ENCODE data around the gene ARIH1.
"Not testable (repeated sequence)": the region's sequence is repeated elsewhere in the genome, so short reads cannot be mapped to it uniquely, and the experiment has no call there.

The ARIH1 gene

GRCh38 chr15:72473614-72474465, at the start of gene ARIH1:
ARIH1 (plus strand) TSS chr15:72474330; CDS start chr15:72474640, 310 bp downstream.
- DNase-seq (ENCODE audit: low spot score) = peak; percentile 95

GRCh38 chr15:72426753-72427152, 47.4 kb upstream of the ARIH1 start:
- DNase-seq (ENCODE audit: low spot score) = no peak

GRCh38 chr15:72437650-72438316, 36.3 kb upstream of the ARIH1 start:
- DNase-seq (ENCODE audit: low spot score) = no peak

GRCh38 chr15:72442848-72443247, 31.3 kb upstream of the ARIH1 start:
- DNase-seq (ENCODE audit: low spot score) = not testable (repeated sequence)

GRCh38 chr15:72445426-72445825, 28.7 kb upstream of the ARIH1 start:
- DNase-seq (ENCODE audit: low spot score) = no peak

GRCh38 chr15:72450805-72451204, 23.3 kb upstream of the ARIH1 start:
- DNase-seq (ENCODE audit: low spot score) = no peak

- no peak for DNase-seq (ENCODE audit: low spot score)
These were observed 22.9 kb upstream of the ARIH1 start for GRCh38 chr15:72451224-72451623.

GRCh38 chr15:72456684-72457083, 17.4 kb upstream of the ARIH1 start:
- DNase-seq (ENCODE audit: low spot score) = no peak

GRCh38 chr15:72460402-72460801, 13.7 kb upstream of the ARIH1 start:
- no peak for DNase-seq (ENCODE audit: low spot score)

- no peak for DNase-seq (ENCODE audit: low spot score)
These were observed 10.4 kb upstream of the ARIH1 start for GRCh38 chr15:72463702-72464101.

GRCh38 chr15:72464251-72464650, 9.9 kb upstream of the ARIH1 start:
- no peak for DNase-seq (ENCODE audit: low spot score)

- DNase-seq (ENCODE audit: low spot score) = no peak
These were observed 6.0 kb upstream of the ARIH1 start for GRCh38 chr15:72468103-72468502.

GRCh38 chr15:72472992-72473610, 1.0 kb upstream of the ARIH1 start:
- no peak for DNase-seq (ENCODE audit: low spot score)

GRCh38 chr15:72474466-72474911, 359 bp downstream of the ARIH1 start:
- no peak for DNase-seq (ENCODE audit: low spot score)

GRCh38 chr15:72474912-72475628, 940 bp downstream of the ARIH1 start:
- peak; percentile 80 for DNase-seq (ENCODE audit: low spot score)

- DNase-seq (ENCODE audit: low spot score) = no peak
These were observed 1.5 kb downstream of the ARIH1 start for GRCh38 chr15:72475674-72476073.

- not testable (repeated sequence) for DNase-seq (ENCODE audit: low spot score)
These were observed 2.2 kb downstream of the ARIH1 start for GRCh38 chr15:72476330-72476729.

- DNase-seq (ENCODE audit: low spot score) = no peak
These were observed 7.0 kb downstream of the ARIH1 start for GRCh38 chr15:72481015-72481659.

GRCh38 chr15:72482275-72482674, 8.1 kb downstream of the ARIH1 start:
- no peak for DNase-seq (ENCODE audit: low spot score)

GRCh38 chr15:72483279-72483678, 9.1 kb downstream of the ARIH1 start:
- no peak for DNase-seq (ENCODE audit: low spot score)

GRCh38 chr15:72486144-72486543, 12.0 kb downstream of the ARIH1 start:
- no peak for DNase-seq (ENCODE audit: low spot score)
